Mammary epithelial cell (primary cell): Measurements from ENCODE around the gene ARHGAP40.

Experiments used
- EZH2 ChIP-seq: IDR thresholded peaks from 2 replicates; pipeline ENCODE4 v1.6.1; 2012; ENCODE audit warnings: low read length, inconsistent platforms, borderline replicate concordance
- TF ChIP-seq, protein P1 (sequence below), 2 donors: IDR thresholded peaks in 1 of 2; conservative IDR thresholded peaks in 1 of 2; 2 replicates each; pipeline ENCODE4 v1.5.1; 2011 to 2012; ENCODE audit warnings: inconsistent platforms in 2 of 2, low read length in 2 of 2, mild to moderate bottlenecking in 2 of 2, control low read depth in 1 of 2, low read depth in 1 of 2; ENCODE audit not compliant: insufficient read depth in 1 of 2; ENCODE audit errors: extremely low read depth in 1 of 2

GRCh38 chr20:38588303-38588702 is 13.3 kb upstream of the ARHGAP40 start:
- TF ChIP-seq, protein P1, sequence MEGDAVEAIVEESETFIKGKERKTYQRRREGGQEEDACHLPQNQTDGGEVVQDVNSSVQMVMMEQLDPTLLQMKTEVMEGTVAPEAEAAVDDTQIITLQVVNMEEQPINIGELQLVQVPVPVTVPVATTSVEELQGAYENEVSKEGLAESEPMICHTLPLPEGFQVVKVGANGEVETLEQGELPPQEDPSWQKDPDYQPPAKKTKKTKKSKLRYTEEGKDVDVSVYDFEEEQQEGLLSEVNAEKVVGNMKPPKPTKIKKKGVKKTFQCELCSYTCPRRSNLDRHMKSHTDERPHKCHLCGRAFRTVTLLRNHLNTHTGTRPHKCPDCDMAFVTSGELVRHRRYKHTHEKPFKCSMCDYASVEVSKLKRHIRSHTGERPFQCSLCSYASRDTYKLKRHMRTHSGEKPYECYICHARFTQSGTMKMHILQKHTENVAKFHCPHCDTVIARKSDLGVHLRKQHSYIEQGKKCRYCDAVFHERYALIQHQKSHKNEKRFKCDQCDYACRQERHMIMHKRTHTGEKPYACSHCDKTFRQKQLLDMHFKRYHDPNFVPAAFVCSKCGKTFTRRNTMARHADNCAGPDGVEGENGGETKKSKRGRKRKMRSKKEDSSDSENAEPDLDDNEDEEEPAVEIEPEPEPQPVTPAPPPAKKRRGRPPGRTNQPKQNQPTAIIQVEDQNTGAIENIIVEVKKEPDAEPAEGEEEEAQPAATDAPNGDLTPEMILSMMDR (conservative IDR thresholded peaks at IDR 0.05 in 1 of 2, IDR thresholded peaks at IDR 0.05 in 1 of 2; ENCODE audit: extremely low read depth in 1 of 2, insufficient read depth in 1 of 2, low read depth in 1 of 2, low read length in 2 of 2): no peak
- TF ChIP-seq EZH2: no peak
